OCI-LY3 (cell line): ENCODE results near the gene CD248.

Source experiments
- H2AFZ ChIP-seq: fragments of 200-600, 300-600 bp; shearing (Covaris generic); 2 replicates; pipeline ENCODE4 v1.6.0; 2014; ENCODE audit warnings: antibody characterized with exemption, low read depth, low read length
- H3K27ac ChIP-seq: fragments of 200-600, 300-600 bp; sonication (generic); 2 replicates; pipeline ENCODE4 v1.5.1; 2014; ENCODE audit warnings: mild to moderate bottlenecking, low read length, moderate library complexity, mixed read lengths
- H3K27me3 ChIP-seq: fragments of 200-600, 300-600 bp; sonication (generic); 2 replicates; pipeline ENCODE4 v1.6.1; 2014; ENCODE audit warnings: low read depth, low read length, mixed read lengths
- H3K36me3 ChIP-seq: fragments of 200-600, 300-600 bp; sonication (generic); replicated peaks from 2 replicates; pipeline ENCODE3; 2014; ENCODE audit warnings: low read depth, low read length, mixed read lengths
- H3K4me1 ChIP-seq: fragments of 300-600, 200-600 bp; sonication (generic); 2 replicates; pipeline ENCODE4 v1.6.1; 2014; ENCODE audit warnings: low read length, mixed read lengths
- H3K4me2 ChIP-seq: fragments of 200-600, 300-600 bp; sonication (generic); 2 replicates; pipeline ENCODE4 v1.6.1; 2014; ENCODE audit warnings: low read length, mixed read lengths
- H3K4me3 ChIP-seq: fragments of 300-600, 200-600 bp; sonication (generic); 2 replicates; pipeline ENCODE4 v1.5.1; 2014; ENCODE audit warnings: antibody characterized with exemption, mild to moderate bottlenecking, low read length, moderate library complexity
- H3K79me2 ChIP-seq: fragments of 300-600, 200-600 bp; shearing (Covaris generic); 2 replicates; pipeline ENCODE4 v1.6.1; 2014; ENCODE audit warnings: mild to moderate bottlenecking, low read length, mixed read lengths
- H3K9ac ChIP-seq: fragments of 300-600, 200-600 bp; shearing (Covaris generic); 2 replicates; pipeline ENCODE4 v1.6.0; 2014; ENCODE audit warnings: mild to moderate bottlenecking, low read length, moderate library complexity
- H3K9me3 ChIP-seq: fragments of 200-600, 300-600 bp; shearing (Covaris generic); 2 replicates; pipeline ENCODE4 v1.6.1; 2014; ENCODE audit warnings: low read length, mixed read lengths; ENCODE audit not compliant: insufficient read depth
- H4K20me1 ChIP-seq: fragments of 200-600, 300-600 bp; sonication (generic); 2 replicates; pipeline ENCODE4 v1.6.1; 2016; ENCODE audit warnings: low read length, mixed read lengths; ENCODE audit not compliant: insufficient read depth
- CTCF ChIP-seq: fragments of 200-600, 300-600 bp; sonication (generic); IDR thresholded peaks from 2 replicates; pipeline ENCODE4 v1.5.1; 2014; ENCODE audit warnings: antibody characterized with exemption, low read length, low read depth
- EZH2phosphoT487 ChIP-seq: fragments of 200-600 bp; shearing (Covaris generic); IDR thresholded peaks from 2 replicates; pipeline ENCODE4 v1.6.1; 2018; ENCODE audit warnings: antibody characterized with exemption, mixed run types, low read depth

CD248 gene

GRCh38 chr11:66341502-66342126 is 24.8 kb upstream of the CD248 start:
- Histone ChIP-seq H3K27ac (no peak overlapping the region), H3K4me1 (peaks cover 18% of the 10 kb centered on the region), H2AFZ (no peak overlapping the region), H3K36me3 (peaks cover 34% of the 10 kb centered on the region), H3K9ac (no peak overlapping the region), H3K4me3 (no peak overlapping the region), H3K27me3 (no peaks in the 10 kb centered on the region), H3K4me2 (no peak overlapping the region), H4K20me1 (no peaks in the 10 kb centered on the region), H3K79me2 (peaks cover 26% of the 10 kb centered on the region), H3K9me3 (no peaks in the 10 kb centered on the region)
- TF ChIP-seq CTCF (no peak), EZH2phosphoT487 (no peak)

- TF ChIP-seq CTCF: no peak
- no peak for TF ChIP-seq EZH2phosphoT487
- no peak overlapping the region for H2AFZ ChIP-seq
- no peak overlapping the region for H3K4me3 ChIP-seq
- peaks cover 34% of the 10 kb centered on the region for H3K36me3 ChIP-seq
- peaks cover 23% of the 10 kb centered on the region for H3K79me2 ChIP-seq
- H3K9me3 ChIP-seq: no peaks in the 10 kb centered on the region
- H3K9ac ChIP-seq: no peak overlapping the region
- no peak overlapping the region for H3K27ac ChIP-seq
- H3K27me3 ChIP-seq: no peaks in the 10 kb centered on the region
- no peaks in the 10 kb centered on the region for H4K20me1 ChIP-seq
- no peak overlapping the region for H3K4me2 ChIP-seq
- peaks cover 13% of the 10 kb centered on the region for H3K4me1 ChIP-seq
These were observed 24.0 kb upstream of the CD248 start for GRCh38 chr11:66340596-66341501.

GRCh38 chr11:66339686-66340483 is 23.0 kb upstream of the CD248 start:
- no peak overlapping the region for H3K27ac ChIP-seq
- peaks cover 8% of the 10 kb centered on the region for H3K4me1 ChIP-seq

More at GRCh38 chr11:66339686-66340483, 23.0 kb upstream of the CD248 start:
- no peak overlapping the region for H2AFZ ChIP-seq
- H3K9me3 ChIP-seq: no peaks in the 10 kb centered on the region
- no peak overlapping the region for H3K9ac ChIP-seq
- H3K4me3 ChIP-seq: no peak overlapping the region
- peaks cover 23% of the 10 kb centered on the region for H3K79me2 ChIP-seq
- peaks cover 34% of the 10 kb centered on the region for H3K36me3 ChIP-seq
- no peaks in the 10 kb centered on the region for H4K20me1 ChIP-seq
- no peak for TF ChIP-seq EZH2phosphoT487
- TF ChIP-seq CTCF: no peak
- no peaks in the 10 kb centered on the region for H3K27me3 ChIP-seq
- H3K4me2 ChIP-seq: no peak overlapping the region
